ENCODE measurements around the gene CHCHD1.
"Not testable (repeated sequence)": the region's sequence is repeated elsewhere in the genome, so short reads cannot be mapped to it uniquely, and the experiment has no call there.

Gene CHCHD1

DNA sequence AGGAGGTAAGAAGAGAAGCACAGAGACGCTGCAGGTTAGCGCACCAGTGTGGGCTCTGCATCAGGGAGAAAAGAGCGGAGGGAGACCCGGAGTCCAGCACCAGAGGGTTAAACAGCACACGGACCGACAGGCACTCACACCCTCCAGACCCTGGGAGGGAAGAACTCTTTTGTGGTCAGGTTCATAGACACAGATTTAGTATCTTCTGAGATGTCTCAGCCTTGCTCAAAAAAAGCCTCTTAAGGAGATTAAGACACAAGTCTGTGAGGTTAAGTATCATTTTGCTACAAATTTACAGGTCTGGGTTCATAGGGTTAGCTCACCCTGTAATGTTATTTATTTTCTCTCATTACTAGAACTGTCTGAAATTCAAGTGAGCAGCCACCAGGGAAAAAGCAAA, 46.3 kb downstream of the CHCHD1 start:
- intact Hi-C loops (cut with DNase I): no loop called here
- no peak for DNase-seq

DNA sequence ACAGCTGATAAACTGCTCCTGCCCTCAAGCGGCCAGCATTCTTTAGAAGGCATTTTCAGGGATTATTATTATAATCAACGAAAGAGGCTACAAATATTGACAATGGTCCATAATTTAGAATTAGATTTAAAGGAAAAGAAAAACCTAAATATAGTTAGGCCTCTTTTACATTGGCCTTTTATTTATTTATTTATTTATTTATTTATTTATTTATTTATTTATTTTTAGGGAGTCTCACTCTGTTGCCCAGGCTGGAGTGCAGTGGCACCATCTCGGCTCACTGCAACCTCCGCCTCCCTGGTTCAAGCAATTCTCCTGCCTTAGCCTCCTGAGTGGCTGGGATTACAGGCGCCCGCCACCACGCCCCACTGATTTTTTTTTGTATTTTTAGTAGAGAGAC, 47.2 kb downstream of the CHCHD1 start:
- intact Hi-C loops (cut with DNase I): not testable (repeated sequence)

More for the DNA sequence above, 47.2 kb downstream of the CHCHD1 start:
- not testable (repeated sequence) for DNase-seq

Measured in posterior cingulate gyrus (tissue), 11 donors.